Endothelial cell (in vitro differentiated cells): ENCODE data around the gene BCL2L2. TPM values are rescaled to one million over a fixed set of nuclear protein-coding genes. Genes with fewer than 3 reads are reported as not detected.
A peak's percentile ranks its signal among the peaks of the same experiment; 100 is the strongest.
"Not testable (repeated sequence)": the region's sequence is repeated elsewhere in the genome, so short reads cannot be mapped to it uniquely, and the experiment has no call there.

Experiments used
- DNase-seq: peaks from one replicate; pipeline ENCODE4 v3.0.0; 2021; ENCODE audit warnings: low spot score
- H3K27ac Mint-ChIP-seq: one replicate; pipeline ENCODE4 v1.8.0; 2021; ENCODE audit warnings: mixed read lengths, inconsistent platforms; ENCODE audit not compliant: unreplicated experiment
- H3K27me3 Mint-ChIP-seq: one replicate; pipeline ENCODE4 v1.8.0; 2021; ENCODE audit warnings: mild to moderate bottlenecking, moderate library complexity, mixed read lengths, inconsistent platforms; ENCODE audit not compliant: unreplicated experiment
- H3K36me3 Mint-ChIP-seq: one replicate; pipeline ENCODE4 v1.8.0; 2021; ENCODE audit warnings: mild to moderate bottlenecking, low read depth, mixed read lengths, inconsistent platforms; ENCODE audit not compliant: unreplicated experiment
- H3K4me1 Mint-ChIP-seq: one replicate; pipeline ENCODE4 v1.8.0; 2021; ENCODE audit warnings: mild to moderate bottlenecking, mixed read lengths, inconsistent platforms; ENCODE audit not compliant: unreplicated experiment
- H3K4me3 Mint-ChIP-seq: one replicate; pipeline ENCODE4 v1.8.0; 2021; ENCODE audit warnings: mild to moderate bottlenecking, mixed read lengths, inconsistent platforms; ENCODE audit not compliant: unreplicated experiment
- H3K9me3 Mint-ChIP-seq: one replicate; pipeline ENCODE4 v1.8.0; 2021; ENCODE audit warnings: mixed read lengths, inconsistent platforms; ENCODE audit not compliant: unreplicated experiment
- CTCF ChIP-seq: fragments of 200-600 bp; sonication (generic); IDR thresholded peaks from one replicate; pipeline ENCODE4 v1.5.0; 2021; ENCODE audit warnings: antibody characterized with exemption; ENCODE audit not compliant: unreplicated experiment
- long read RNA-seq: library from polyadenylated mRNA; unstranded; transcript quantifications from one replicate; pipeline ENCODE4 v2.0.0, GENCODE V29; 2020; ENCODE audit not compliant: unreplicated experiment
- total RNA-seq: library from RNA; stranded (reverse); fragmentation: NEBNext Ultra II Directional; extraction: Animal tissue kit (Norgen Biotek cat#: 25700); gene quantifications from one replicate; pipeline ENCODE4 v1.2.1, GENCODE V29; 2021; ENCODE audit not compliant: unreplicated experiment

Gene BCL2L2
- total RNA-seq, result 22.0 TPM
- long read RNA-seq, partial matches to known transcripts, result 0 of 2 reads
- long read RNA-seq, other reads (novel, unspliced or antisense), result 2 of 2 reads

- no peak for TF ChIP-seq CTCF
- peak within 1 kb of the TSS; percentile 95 for H3K27ac Mint-ChIP-seq
- peak; percentile 81 for DNase-seq
- peaks cover 34% of the 10 kb centered on the region for H3K4me1 Mint-ChIP-seq
- H3K9me3 Mint-ChIP-seq, result no peaks in the 10 kb centered on the region
- H3K4me3 Mint-ChIP-seq, result peak within 1 kb of the TSS; percentile 98
- H3K27me3 Mint-ChIP-seq, result peaks cover 13% of the 10 kb centered on the region
- H3K36me3 Mint-ChIP-seq, result peaks cover 15% of the 10 kb centered on the region
Measured at GRCh38 chr14:23306412-23307145, at the start of gene BCL2L2. Gene BCL2L2, plus strand, starts transcription at chr14:23306833. Its CDS starts 935 bp downstream, at chr14:23307768.

- no peak for TF ChIP-seq CTCF
- Mint-ChIP-seq H3K27me3 (no peaks in the 10 kb centered on the region), H3K4me3 (no peak overlapping the region), H3K27ac (no peak overlapping the region), H3K4me1 (peaks cover 3% of the 10 kb centered on the region), H3K9me3 (no peaks in the 10 kb centered on the region), H3K36me3 (no peaks in the 10 kb centered on the region)
- DNase-seq, result no peak
Measured at GRCh38 chr14:23258256-23258655, 48.4 kb upstream of the BCL2L2 start.

- Mint-ChIP-seq H3K9me3 (no peaks in the 10 kb centered on the region), H3K4me1 (peaks cover 3% of the 10 kb centered on the region), H3K27ac (no peak overlapping the region), H3K27me3 (no peaks in the 10 kb centered on the region), H3K36me3 (no peaks in the 10 kb centered on the region), H3K4me3 (no peak overlapping the region)
- no peak for TF ChIP-seq CTCF
- no peak for DNase-seq
Measured at GRCh38 chr14:23259426-23259825, 47.2 kb upstream of the BCL2L2 start.

GRCh38 chr14:23260849-23261248 is 45.8 kb upstream of the BCL2L2 start:
- not testable (repeated sequence) for H3K36me3 Mint-ChIP-seq, H3K27me3 Mint-ChIP-seq, DNase-seq, H3K4me3 Mint-ChIP-seq, H3K9me3 Mint-ChIP-seq, H3K4me1 Mint-ChIP-seq, H3K27ac Mint-ChIP-seq

GRCh38 chr14:23269193-23269592 is 37.4 kb upstream of the BCL2L2 start:
- H3K27me3 Mint-ChIP-seq, result peaks cover 3% of the 10 kb centered on the region
- no peaks in the 10 kb centered on the region for H3K36me3 Mint-ChIP-seq
- DNase-seq, result no peak
- H3K4me3 Mint-ChIP-seq, result no peak overlapping the region
- no peaks in the 10 kb centered on the region for H3K9me3 Mint-ChIP-seq
- H3K27ac Mint-ChIP-seq, result no peak overlapping the region
- no peak for TF ChIP-seq CTCF
- no peaks in the 10 kb centered on the region for H3K4me1 Mint-ChIP-seq
